Cardiac muscle cell (in vitro differentiated cells and primary cell): Measurements from ENCODE around the gene MCTP1. TPM values are rescaled to one million over a fixed set of nuclear protein-coding genes. Genes with fewer than 3 reads are reported as not detected.
"Not testable (repeated sequence)": the region's sequence is repeated elsewhere in the genome, so short reads cannot be mapped to it uniquely, and the experiment has no call there.

Experiments used
- DNase-seq, 2 donors: peaks; one replicate each; pipeline versions ENCODE4 v3.0.0 to v3.0.0-alpha.2; 2010 to 2017; ENCODE audit warnings: low read depth in 1 of 2, low spot score in 1 of 2
- H3K27ac ChIP-seq: fragments of 200-600 bp; sonication (generic); 2 replicates; pipeline ENCODE4 v1.5.1; 2016
- H3K27me3 ChIP-seq: fragments of 200-600 bp; sonication (generic); 2 replicates; pipeline ENCODE4 v1.6.0; 2016; ENCODE audit warnings: control low read depth
- H3K36me3 ChIP-seq: fragments of 200-600 bp; sonication (generic); 2 replicates; pipeline ENCODE4 v1.5.1; 2016; ENCODE audit warnings: control low read depth
- H3K4me1 ChIP-seq: fragments of 200-600 bp; sonication (generic); 2 replicates; pipeline ENCODE4 v1.8.1; 2017; ENCODE audit warnings: low read depth, mild to moderate bottlenecking, mixed run types
- H3K4me3 ChIP-seq: fragments of 200-600 bp; sonication (generic); 2 replicates; pipeline ENCODE4 v1.5.1; 2016; ENCODE audit warnings: mild to moderate bottlenecking
- H3K9me3 ChIP-seq: fragments of 200-600 bp; sonication (generic); 2 replicates; pipeline ENCODE4 v1.5.1; 2017; ENCODE audit warnings: low read depth, mild to moderate bottlenecking, control low read depth
- CTCF ChIP-seq: IDR thresholded peaks from 2 replicates; pipeline ENCODE4 v1.5.1; 2012; ENCODE audit warnings: low read depth, mild to moderate bottlenecking, low read length
- polyA plus RNA-seq: library from polyadenylated mRNA; unstranded; fragments of >200 nt; fragmentation: Nextera tagmentation; extraction: Ambion mirVana; gene quantifications from 2 replicates; pipeline ENCODE4 v1.2.1, GENCODE V29; 2016
- total RNA-seq: library from RNA; depleted of rRNA; stranded (reverse); fragments of >200 nt; gene quantifications from 2 replicates; pipeline ENCODE4 v1.2.3, GENCODE V29; 2016

MCTP1 gene
- total and polyA plus RNA-seq, 2 experiments from 2014 or later: 1.4 TPM; not detected in 1

- no peaks in the 10 kb centered on the region for H3K9me3 ChIP-seq
- no peak for TF ChIP-seq CTCF
- H3K4me3 ChIP-seq: no peak overlapping the region
- no peak overlapping the region for H3K27ac ChIP-seq
- no peaks in the 10 kb centered on the region for H3K36me3 ChIP-seq
- H3K27me3 ChIP-seq: no peaks in the 10 kb centered on the region
- no peaks in the 10 kb centered on the region for H3K4me1 ChIP-seq
- no peak for DNase-seq
Observed at GRCh38 chr5:95009812-95010211, 275.1 kb downstream of the MCTP1 start.

GRCh38 chr5:95007921-95008597 lies 276.8 kb downstream of the MCTP1 start:
- H3K36me3 ChIP-seq: no peaks in the 10 kb centered on the region
- no peaks in the 10 kb centered on the region for H3K27me3 ChIP-seq
- DNase-seq: no peak
- no peak for TF ChIP-seq CTCF
- no peaks in the 10 kb centered on the region for H3K9me3 ChIP-seq
- H3K4me3 ChIP-seq: no peak overlapping the region
- H3K27ac ChIP-seq: no peak overlapping the region
- H3K4me1 ChIP-seq: no peaks in the 10 kb centered on the region

GRCh38 chr5:95005811-95006210 lies 279.1 kb downstream of the MCTP1 start:
- no peaks in the 10 kb centered on the region for H3K36me3 ChIP-seq
- DNase-seq: no peak
- H3K4me3 ChIP-seq: no peak overlapping the region
- H3K9me3 ChIP-seq: no peaks in the 10 kb centered on the region
- H3K27ac ChIP-seq: no peak overlapping the region
- no peaks in the 10 kb centered on the region for H3K27me3 ChIP-seq
- H3K4me1 ChIP-seq: no peaks in the 10 kb centered on the region
- no peak for TF ChIP-seq CTCF

GRCh38 chr5:94998670-94999069 lies 286.2 kb downstream of the MCTP1 start:
- no peaks in the 10 kb centered on the region for H3K27me3 ChIP-seq
- no peaks in the 10 kb centered on the region for H3K9me3 ChIP-seq
- no peak overlapping the region for H3K4me3 ChIP-seq
- no peak for DNase-seq
- no peak overlapping the region for H3K27ac ChIP-seq
- no peaks in the 10 kb centered on the region for H3K36me3 ChIP-seq
- H3K4me1 ChIP-seq: no peaks in the 10 kb centered on the region
- TF ChIP-seq CTCF: no peak

GRCh38 chr5:94994537-94994936 lies 290.4 kb downstream of the MCTP1 start:
- H3K36me3 ChIP-seq, DNase-seq, H3K9me3 ChIP-seq, H3K27me3 ChIP-seq, H3K4me3 ChIP-seq, H3K4me1 ChIP-seq, H3K27ac ChIP-seq: not testable (repeated sequence)

- no peak for TF ChIP-seq CTCF
- H3K9me3 ChIP-seq: no peaks in the 10 kb centered on the region
- no peak overlapping the region for H3K4me3 ChIP-seq
- H3K36me3 ChIP-seq: no peaks in the 10 kb centered on the region
- H3K27ac ChIP-seq: no peak overlapping the region
- no peak for DNase-seq
- H3K4me1 ChIP-seq: no peaks in the 10 kb centered on the region
- H3K27me3 ChIP-seq: no peaks in the 10 kb centered on the region
Observed at GRCh38 chr5:94993491-94993890, 291.4 kb downstream of the MCTP1 start.
